RWPE2 (cell line): ENCODE measurements around the gene BTBD9.
A peak's percentile ranks its signal among the peaks of the same experiment; 100 is the strongest.

Source experiments
- ATAC-seq: fragments of 200-7000 bp; cut with Tn5 transposase; 3 replicates; pipeline ENCODE4 v1.9.1; 2021; ENCODE audit warnings: low read depth
- DNase-seq: peaks from one replicate; pipeline ENCODE4 v3.0.0-alpha.2; 2020; ENCODE audit warnings: low spot score
- H3K27ac ChIP-seq: fragments of 450-650 bp; 2 replicates; pipeline ENCODE4 v1.5.1; 2017; ENCODE audit warnings: mild to moderate bottlenecking; ENCODE audit not compliant: poor library complexity, severe bottlenecking
- H3K27me3 ChIP-seq: fragments of 250-450 bp; sonication (Bioruptor Pico); 2 replicates; pipeline ENCODE4 v1.5.1; 2021; ENCODE audit warnings: mild to moderate bottlenecking, moderate library complexity; ENCODE audit not compliant: insufficient read depth, poor library complexity, severe bottlenecking
- H3K36me3 ChIP-seq: fragments of 250-450 bp; sonication (Bioruptor Pico); 2 replicates; pipeline ENCODE4 v1.5.1; 2020; ENCODE audit warnings: low read depth, mild to moderate bottlenecking, moderate library complexity
- H3K4me1 ChIP-seq: fragments of 250-450 bp; sonication (Bioruptor Pico); 2 replicates; pipeline ENCODE4 v1.5.1; 2021; ENCODE audit warnings: mild to moderate bottlenecking, moderate library complexity; ENCODE audit not compliant: insufficient read depth, poor library complexity, severe bottlenecking
- H3K4me3 ChIP-seq: fragments of 250-450 bp; sonication (Bioruptor Pico); 2 replicates; pipeline ENCODE4 v1.5.1; 2021; ENCODE audit warnings: mild to moderate bottlenecking, moderate library complexity; ENCODE audit not compliant: severe bottlenecking
- H3K9me3 ChIP-seq: fragments of 250-450 bp; sonication (Bioruptor Pico); 2 replicates; pipeline ENCODE4 v1.5.1; 2021; ENCODE audit warnings: mild to moderate bottlenecking, moderate library complexity; ENCODE audit not compliant: severe bottlenecking
- TF ChIP-seq, protein P1 (sequence below): fragments of 450-650 bp; IDR thresholded peaks from one replicate; pipeline ENCODE4 v1.5.1; 2017; ENCODE audit warnings: mild to moderate bottlenecking, moderate library complexity; ENCODE audit not compliant: poor library complexity, severe bottlenecking

Gene BTBD9

DNA sequence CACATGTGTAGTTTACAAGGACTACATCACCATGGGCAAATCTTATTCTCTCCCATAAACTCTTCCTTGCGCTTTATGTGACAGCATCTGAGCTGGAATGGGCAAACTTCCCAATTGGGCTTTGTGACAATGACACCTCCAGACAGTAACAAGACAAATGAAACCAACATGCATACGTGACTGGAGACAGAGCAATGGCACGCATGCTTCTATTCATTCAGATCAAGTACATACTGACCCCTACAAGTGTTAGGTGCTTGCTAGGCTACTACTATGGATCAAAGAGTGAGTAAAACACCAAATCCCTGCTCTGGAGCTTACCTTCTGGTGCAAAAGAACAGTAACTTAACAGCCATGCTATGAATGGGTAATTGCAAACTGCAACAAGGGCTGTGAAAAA is 394.9 kb downstream of the BTBD9 start:
- no peak for ATAC-seq
- Histone ChIP-seq H3K27me3 (no peaks in the 10 kb centered on the region), H3K4me1 (peaks cover 12% of the 10 kb centered on the region), H3K36me3 (no peaks in the 10 kb centered on the region), H3K4me3 (no peak overlapping the region), H3K27ac (no peak overlapping the region), H3K9me3 (peaks cover 4% of the 10 kb centered on the region)
- DNase-seq: no peak
- TF ChIP-seq, protein P1, sequence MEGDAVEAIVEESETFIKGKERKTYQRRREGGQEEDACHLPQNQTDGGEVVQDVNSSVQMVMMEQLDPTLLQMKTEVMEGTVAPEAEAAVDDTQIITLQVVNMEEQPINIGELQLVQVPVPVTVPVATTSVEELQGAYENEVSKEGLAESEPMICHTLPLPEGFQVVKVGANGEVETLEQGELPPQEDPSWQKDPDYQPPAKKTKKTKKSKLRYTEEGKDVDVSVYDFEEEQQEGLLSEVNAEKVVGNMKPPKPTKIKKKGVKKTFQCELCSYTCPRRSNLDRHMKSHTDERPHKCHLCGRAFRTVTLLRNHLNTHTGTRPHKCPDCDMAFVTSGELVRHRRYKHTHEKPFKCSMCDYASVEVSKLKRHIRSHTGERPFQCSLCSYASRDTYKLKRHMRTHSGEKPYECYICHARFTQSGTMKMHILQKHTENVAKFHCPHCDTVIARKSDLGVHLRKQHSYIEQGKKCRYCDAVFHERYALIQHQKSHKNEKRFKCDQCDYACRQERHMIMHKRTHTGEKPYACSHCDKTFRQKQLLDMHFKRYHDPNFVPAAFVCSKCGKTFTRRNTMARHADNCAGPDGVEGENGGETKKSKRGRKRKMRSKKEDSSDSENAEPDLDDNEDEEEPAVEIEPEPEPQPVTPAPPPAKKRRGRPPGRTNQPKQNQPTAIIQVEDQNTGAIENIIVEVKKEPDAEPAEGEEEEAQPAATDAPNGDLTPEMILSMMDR: no peak

DNA sequence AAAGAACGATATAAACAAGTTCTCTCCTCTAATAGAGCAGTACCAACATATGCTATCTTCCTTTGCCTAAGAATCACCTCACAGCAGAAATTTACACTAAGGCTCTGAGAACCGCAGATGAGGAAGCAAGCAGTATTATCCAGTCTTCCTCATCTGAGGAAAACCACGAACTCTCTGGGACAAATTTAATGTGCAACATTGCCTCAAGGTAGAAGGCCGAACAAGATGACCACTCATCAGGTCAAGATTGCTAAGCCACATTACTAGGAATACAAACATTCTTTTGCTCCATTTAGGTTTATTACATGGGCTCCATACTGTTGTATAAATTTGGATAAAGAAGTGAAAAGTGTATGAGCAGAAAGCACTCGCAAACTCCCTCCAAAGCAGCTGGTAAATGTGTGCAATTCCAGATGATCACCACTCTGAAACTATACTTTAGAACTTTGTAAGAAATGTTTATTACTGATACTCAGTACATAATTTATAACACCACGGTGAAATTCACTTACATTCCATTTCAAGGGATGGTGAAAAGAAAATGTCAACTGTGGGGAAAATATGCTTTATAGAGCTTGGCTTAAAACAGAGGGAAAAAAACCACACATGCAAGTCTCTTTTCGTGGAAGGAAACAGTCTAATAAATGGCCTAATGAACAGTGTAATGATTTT is 398.4 kb downstream of the BTBD9 start:
- ATAC-seq: no peak
- peaks cover 5% of the 10 kb centered on the region for H3K4me1 ChIP-seq
- no peaks in the 10 kb centered on the region for H3K36me3 ChIP-seq
- DNase-seq: no peak
- H3K27me3 ChIP-seq: no peaks in the 10 kb centered on the region
- H3K4me3 ChIP-seq: no peak overlapping the region
- no peak overlapping the region for H3K27ac ChIP-seq
- no peaks in the 10 kb centered on the region for H3K9me3 ChIP-seq
- TF ChIP-seq, protein P1: no peak

DNA sequence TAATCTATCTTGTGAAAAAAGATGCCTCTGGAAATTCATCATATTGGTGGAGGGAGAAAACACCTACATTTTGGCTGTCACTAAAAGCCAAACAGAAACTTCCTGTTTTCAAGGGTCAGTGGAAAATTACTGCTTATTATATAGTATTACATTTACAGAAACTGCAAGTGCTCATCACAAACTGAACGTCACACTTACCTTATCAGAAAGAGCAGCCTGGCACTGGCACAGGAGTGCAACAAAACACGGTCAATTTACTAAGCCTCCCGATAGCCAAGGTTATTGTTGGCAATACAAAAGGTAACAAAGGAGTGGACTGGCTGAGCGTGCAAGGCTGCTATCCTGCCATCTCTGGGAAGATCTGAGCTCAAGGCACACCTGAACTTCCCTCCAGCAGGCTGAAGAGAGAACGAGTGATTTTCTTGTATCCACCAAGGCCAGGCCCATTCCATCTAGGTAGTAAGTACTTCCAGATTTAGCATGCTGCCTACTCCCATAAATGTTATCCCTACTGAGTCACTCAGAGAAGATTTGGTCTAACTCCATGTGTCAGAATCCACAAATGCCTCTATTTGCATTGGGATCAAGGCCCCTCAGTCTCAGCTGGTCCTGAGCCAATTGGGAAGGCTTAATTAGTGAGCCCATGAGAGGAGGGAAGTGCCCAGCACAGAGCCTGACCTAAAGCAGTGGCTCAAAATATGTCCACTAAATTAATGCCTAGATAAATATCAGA is 399.8 kb downstream of the BTBD9 start:
- Histone ChIP-seq H3K27me3 (no peaks in the 10 kb centered on the region), H3K4me3 (no peak overlapping the region), H3K9me3 (no peaks in the 10 kb centered on the region), H3K36me3 (no peaks in the 10 kb centered on the region), H3K4me1 (peaks cover 5% of the 10 kb centered on the region), H3K27ac (no peak overlapping the region)
- DNase-seq (no peak), ATAC-seq (peak; percentile 77)
- TF ChIP-seq, protein P1: no peak

DNA sequence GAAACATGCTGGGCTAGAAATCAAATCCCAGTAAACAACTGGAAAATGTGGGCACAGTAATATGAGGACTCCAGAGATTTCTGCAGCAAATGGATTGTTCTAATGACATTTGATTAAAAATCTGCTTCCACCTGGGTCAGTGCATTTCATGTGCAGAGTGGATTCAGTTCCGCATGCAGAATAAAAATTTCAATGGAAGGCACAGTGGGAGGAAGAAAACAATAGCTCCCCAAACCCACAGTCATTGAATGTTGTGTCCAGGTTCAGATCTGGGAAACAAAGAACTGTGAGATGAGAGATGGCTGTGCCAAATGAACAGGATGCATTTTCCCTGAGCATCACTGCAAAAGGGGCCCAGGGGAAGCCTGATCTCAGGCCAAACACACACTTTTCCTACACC is 403.1 kb downstream of the BTBD9 start:
- Histone ChIP-seq H3K27ac (no peak overlapping the region), H3K9me3 (no peaks in the 10 kb centered on the region), H3K4me1 (peaks cover 11% of the 10 kb centered on the region), H3K4me3 (no peak overlapping the region), H3K36me3 (no peaks in the 10 kb centered on the region), H3K27me3 (no peaks in the 10 kb centered on the region)
- TF ChIP-seq, protein P1: no peak
- no peak for ATAC-seq
- DNase-seq: no peak
